ENCODE measurements around the gene CTR9. TPM values are rescaled to one million over a fixed set of nuclear protein-coding genes. Genes with fewer than 3 reads are reported as not detected.

Gene CTR9
- total RNA-seq, 1 experiment from 2014 or later = 32.7 TPM

- TF ChIP-seq CTCF (IDR thresholded peaks at IDR 0.05) (no peak), SOX15 (CRISPR knock-in tag; IDR thresholded peaks at IDR 0.05) (no peak), ZNF416 (CRISPR knock-in tag; IDR thresholded peaks at IDR 0.05) (no peak), TEAD1 (CRISPR knock-in tag; IDR thresholded peaks at IDR 0.05) (no peak), ERG (CRISPR knock-in tag; IDR thresholded peaks at IDR 0.05) (no peak), CREM (CRISPR knock-in tag; IDR thresholded peaks at IDR 0.05) (no peak)
Measured at GRCh38 chr11:10747733-10748132, 3.3 kb upstream of the CTR9 start (continued).

- ChIA-PET POLR2A (no interaction called here), CTCF (interaction anchor here (0.6 kb wide), 1 partner anchor 21 kb away, joined by 3 read pairs; no protein-coding TSS in a partner anchor)
- DNase-seq (ENCODE audit: low spot score) (no peak), ATAC-seq (no peak)
- Mint-ChIP-seq H3K9me3 (no peaks in the 10 kb centered on the region), H3K4me3 (peak overlapping the region; percentile 18; the same call in 1 of the 2 replicates), H3K27me3 (ENCODE audit: low read depth) (no peaks in the 10 kb centered on the region), H3K27ac (0 out of 2 replicates have a peak overlapping the region, but pooled peaks have one; percentile 5), H3K4me1 (peaks cover 4% of the 10 kb centered on the region), H3K36me3 (0 out of 2 replicates have a peak, but pooled peaks cover 3% of the 10 kb centered on the region)
- TF ChIP-seq USF1 (CRISPR knock-in tag; IDR thresholded peaks at IDR 0.05) (no peak), IRF1 (CRISPR knock-in tag; IDR thresholded peaks at IDR 0.05) (no peak), NFATC4 (CRISPR knock-in tag; IDR thresholded peaks at IDR 0.05) (no peak), KAT7 (CRISPR knock-in tag; IDR thresholded peaks at IDR 0.05; ENCODE audit: borderline replicate concordance) (no peak), MLX (CRISPR knock-in tag; IDR thresholded peaks at IDR 0.05) (no peak), NR1H2 (CRISPR knock-in tag; IDR thresholded peaks at IDR 0.05) (no peak), JUN (CRISPR knock-in tag; IDR thresholded peaks at IDR 0.05) (no peak), NFYB (CRISPR knock-in tag; conservative IDR thresholded peaks at IDR 0.05; ENCODE audit: low read depth) (no peak), ZNF532 (CRISPR knock-in tag; IDR thresholded peaks at IDR 0.05; ENCODE audit: borderline replicate concordance) (no peak), ARID4B (CRISPR knock-in tag; IDR thresholded peaks at IDR 0.05; ENCODE audit: borderline replicate concordance) (no peak), ZNF232 (CRISPR knock-in tag; IDR thresholded peaks at IDR 0.05) (no peak), CBFB (CRISPR knock-in tag; IDR thresholded peaks at IDR 0.05; ENCODE audit: low read depth) (no peak), ETV6 (CRISPR knock-in tag; IDR thresholded peaks at IDR 0.05) (no peak), GABPB1 (CRISPR knock-in tag; IDR thresholded peaks at IDR 0.05) (no peak), OVOL2 (CRISPR knock-in tag; IDR thresholded peaks at IDR 0.05; ENCODE audit: borderline replicate concordance) (no peak), HMGXB4 (CRISPR knock-in tag; IDR thresholded peaks at IDR 0.05) (no peak)
Measured at GRCh38 chr11:10749476-10749875, 1.6 kb upstream of the CTR9 start.
